ENCODE results near the gene TSC22D3. TPM values are rescaled to one million over a fixed set of nuclear protein-coding genes. Genes with fewer than 3 reads are reported as not detected.

Gene TSC22D3
- total and polyA plus RNA-seq, 2 experiments from 2014 or later, result 35.9 to 49.0 TPM

DNA sequence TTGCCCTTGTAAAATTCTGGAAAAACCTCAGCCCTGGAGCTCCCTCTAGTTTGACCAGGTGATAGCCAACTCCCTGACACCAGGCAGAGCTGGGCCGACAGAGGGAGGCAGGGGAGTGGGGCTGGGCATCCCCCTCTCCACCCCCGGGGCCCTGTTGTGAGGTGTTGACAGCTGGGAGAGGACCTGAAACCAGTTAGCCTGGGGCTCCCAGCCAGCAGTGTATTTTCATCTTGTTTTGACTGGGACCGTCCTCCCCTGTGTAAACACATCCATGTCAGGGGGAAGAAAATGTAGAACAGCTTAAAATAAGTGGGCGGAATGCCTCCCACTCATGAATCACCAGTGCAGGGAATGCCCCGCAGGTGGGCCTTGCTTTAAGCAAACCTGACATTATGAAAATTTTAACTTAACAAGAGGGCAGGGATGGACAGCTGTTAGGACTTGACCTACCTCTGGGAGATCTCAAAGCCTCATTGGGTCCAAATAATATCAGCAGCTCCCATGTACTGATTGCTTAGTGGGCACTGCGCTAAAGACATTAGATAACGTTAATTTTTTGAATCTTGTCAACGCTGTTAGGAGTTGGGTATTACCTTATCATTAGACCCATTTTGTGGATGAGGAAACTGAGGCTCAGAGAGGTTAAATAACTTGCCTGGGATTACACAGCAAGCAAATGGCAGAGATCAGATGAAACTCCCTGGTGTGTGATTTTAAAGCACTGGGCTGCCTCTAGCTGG, 45.9 kb downstream of the TSC22D3 start:
- Histone ChIP-seq H3K9me2 (ENCODE audit: insufficient read depth) (no peaks in the 10 kb centered on the region), H2AFZ (no peak overlapping the region), H3K27me3 (replicated peaks; ENCODE audit: insufficient read depth) (no peaks in the 10 kb centered on the region), H3K27ac (no peak overlapping the region), H3K4me2 (ENCODE audit: unreplicated experiment) (no peak overlapping the region), H3K36me3 (ENCODE audit: low read depth) (no peaks in the 10 kb centered on the region), H3K9ac (no peak overlapping the region), H4K20me1 (ENCODE audit: insufficient read depth) (no peaks in the 10 kb centered on the region), H3K4me3 (no peak overlapping the region), H3F3A (ENCODE audit: insufficient read depth) (no peaks in the 10 kb centered on the region), H3K4me1 (ENCODE audit: insufficient read depth) (no peaks in the 10 kb centered on the region), H3K9me3 (ENCODE audit: low read depth) (no peaks in the 10 kb centered on the region), H3K79me2 (ENCODE audit: insufficient read depth) (no peaks in the 10 kb centered on the region)
- in situ Hi-C loops (cut with MboI), result loop anchor here (10.0 kb wide), 1 partner anchor 195 kb away; no protein-coding TSS in a partner anchor
- no peak for DNase-seq
- WGBS, 2 experiments (ENCODE audit: low coverage in 1 of 2, low lambda C conversion rate in 2 of 2, missing lambda C conversion rate in 2 of 2), result 61 to 66% methylated on average over 8 of the region's 8 CpGs
- TF ChIP-seq EZH2 (IDR thresholded peaks at IDR 0.05; ENCODE audit: insufficient read depth, poor library complexity, severe bottlenecking), result no peak

DNA sequence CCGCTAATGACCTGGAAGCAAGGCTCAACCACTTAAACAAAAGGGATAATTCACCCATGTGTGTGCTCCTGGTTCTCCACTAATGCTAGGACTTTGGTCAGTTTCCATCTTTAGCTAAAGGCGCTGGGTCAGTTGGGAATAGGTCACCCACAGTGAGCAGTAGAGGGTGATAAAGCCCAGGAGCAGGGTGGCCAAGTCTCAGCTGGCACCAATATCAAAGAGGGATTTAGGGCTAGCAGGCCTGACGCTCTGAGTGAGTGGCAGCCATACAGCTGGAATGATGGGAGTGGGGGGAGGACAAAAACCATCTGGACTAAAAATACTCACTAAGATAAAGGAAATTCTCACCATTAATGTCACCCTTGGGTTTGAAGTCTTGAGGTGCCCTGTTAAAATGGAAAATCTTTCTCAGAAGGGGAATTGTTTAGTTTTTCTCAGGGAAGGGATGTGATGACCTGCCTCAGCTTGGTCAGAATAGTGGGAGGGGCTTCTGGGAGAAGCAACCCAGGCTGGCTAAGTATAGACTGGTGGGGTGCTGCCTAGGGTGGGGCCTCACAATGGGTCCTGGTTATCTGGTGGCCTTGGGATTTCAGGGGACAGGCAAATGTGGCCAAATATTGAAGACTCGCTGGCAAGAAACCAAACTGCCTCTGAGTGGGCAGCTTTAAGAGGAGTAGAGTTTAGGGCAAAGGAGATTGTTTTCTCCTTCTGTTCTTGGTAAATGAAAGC, 47.1 kb downstream of the TSC22D3 start:
- no peak for DNase-seq
- 87 to 92% methylated on average over 4 of the region's 4 CpGs for WGBS, 2 experiments (ENCODE audit: low coverage in 1 of 2, low lambda C conversion rate in 2 of 2, missing lambda C conversion rate in 2 of 2)
- H3K4me2 ChIP-seq (ENCODE audit: unreplicated experiment), result no peak overlapping the region

DNA sequence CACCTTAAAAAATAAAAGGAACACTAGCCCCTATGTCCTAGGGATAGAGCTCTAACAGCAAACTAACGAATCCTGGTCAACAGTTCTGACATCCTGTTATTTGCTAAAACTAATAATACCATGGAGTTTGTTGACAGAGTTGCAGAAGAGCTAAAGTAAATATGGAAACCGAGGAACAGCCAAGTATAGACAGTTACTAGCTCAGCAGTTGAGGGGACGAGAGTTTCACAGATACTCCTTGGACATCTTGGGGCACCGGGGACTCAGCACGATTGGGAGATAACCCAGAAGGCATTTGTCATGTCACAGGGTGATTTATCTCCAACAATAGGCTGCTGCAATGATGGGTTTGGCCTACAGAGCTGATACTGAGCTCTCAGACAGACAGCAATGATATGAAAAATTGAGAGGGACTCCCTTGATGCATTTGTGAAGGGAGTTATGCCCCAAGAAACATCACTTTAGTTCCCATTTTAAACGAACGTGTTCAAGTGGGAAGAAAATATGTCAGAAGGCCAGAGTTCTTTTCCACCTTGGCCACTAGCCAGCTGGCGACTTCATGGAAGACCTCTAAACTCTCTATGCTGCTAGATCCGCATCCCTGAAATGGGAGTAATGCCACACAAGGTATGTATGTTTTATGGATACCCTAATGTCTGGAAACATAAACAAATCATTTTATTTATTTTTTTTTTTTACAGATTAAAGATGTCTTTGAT, 48.6 kb downstream of the TSC22D3 start:
- no peak overlapping the region for H3K27ac ChIP-seq
- H3K9ac ChIP-seq, result no peak overlapping the region
- no peak overlapping the region for H3K4me2 ChIP-seq (ENCODE audit: unreplicated experiment)
- H3K9me3 ChIP-seq (ENCODE audit: low read depth), result no peaks in the 10 kb centered on the region
- no peak for DNase-seq
- no peak overlapping the region for H3K4me3 ChIP-seq
- H3K27me3 ChIP-seq (replicated peaks; ENCODE audit: insufficient read depth), result no peaks in the 10 kb centered on the region
- no peak for TF ChIP-seq EZH2 (IDR thresholded peaks at IDR 0.05; ENCODE audit: insufficient read depth, poor library complexity, severe bottlenecking)
- no peak for TF ChIP-seq EZH2phosphoT487 (IDR thresholded peaks at IDR 0.05; ENCODE audit: insufficient read depth, low read depth)
- no peaks in the 10 kb centered on the region for H4K20me1 ChIP-seq (ENCODE audit: insufficient read depth)
- H3F3A ChIP-seq (ENCODE audit: insufficient read depth), result no peaks in the 10 kb centered on the region
- H2AFZ ChIP-seq, result no peak overlapping the region
- H3K4me1 ChIP-seq (ENCODE audit: insufficient read depth), result no peaks in the 10 kb centered on the region
- H3K36me3 ChIP-seq (ENCODE audit: low read depth), result no peaks in the 10 kb centered on the region
- WGBS, 2 experiments (ENCODE audit: low coverage in 1 of 2, low lambda C conversion rate in 2 of 2, missing lambda C conversion rate in 2 of 2), result 72 to 79% methylated on average over 9 of the region's 9 CpGs
- no peaks in the 10 kb centered on the region for H3K79me2 ChIP-seq (ENCODE audit: insufficient read depth)
- H3K9me2 ChIP-seq (ENCODE audit: insufficient read depth), result no peaks in the 10 kb centered on the region
- in situ Hi-C loops (cut with MboI), result loop anchor here (10.0 kb wide), 1 partner anchor 192 kb away; no protein-coding TSS in a partner anchor

More for the DNA sequence above, 47.1 kb downstream of the TSC22D3 start:
- TF ChIP-seq EZH2 (IDR thresholded peaks at IDR 0.05; ENCODE audit: insufficient read depth, poor library complexity, severe bottlenecking) (no peak), EZH2phosphoT487 (IDR thresholded peaks at IDR 0.05; ENCODE audit: insufficient read depth, low read depth) (no peak)
- Histone ChIP-seq H4K20me1 (ENCODE audit: insufficient read depth) (no peaks in the 10 kb centered on the region), H3K9me3 (ENCODE audit: low read depth) (no peaks in the 10 kb centered on the region), H3K4me3 (no peak overlapping the region), H3K4me1 (ENCODE audit: insufficient read depth) (no peaks in the 10 kb centered on the region), H3K36me3 (ENCODE audit: low read depth) (no peaks in the 10 kb centered on the region), H3F3A (ENCODE audit: insufficient read depth) (no peaks in the 10 kb centered on the region), H2AFZ (no peak overlapping the region), H3K79me2 (ENCODE audit: insufficient read depth) (no peaks in the 10 kb centered on the region), H3K27ac (no peak overlapping the region), H3K27me3 (replicated peaks; ENCODE audit: insufficient read depth) (no peaks in the 10 kb centered on the region), H3K9me2 (ENCODE audit: insufficient read depth) (no peaks in the 10 kb centered on the region), H3K9ac (no peak overlapping the region)
- in situ Hi-C loops (cut with MboI), result loop anchor here (10.0 kb wide), 1 partner anchor 194 kb away; no protein-coding TSS in a partner anchor

DNA sequence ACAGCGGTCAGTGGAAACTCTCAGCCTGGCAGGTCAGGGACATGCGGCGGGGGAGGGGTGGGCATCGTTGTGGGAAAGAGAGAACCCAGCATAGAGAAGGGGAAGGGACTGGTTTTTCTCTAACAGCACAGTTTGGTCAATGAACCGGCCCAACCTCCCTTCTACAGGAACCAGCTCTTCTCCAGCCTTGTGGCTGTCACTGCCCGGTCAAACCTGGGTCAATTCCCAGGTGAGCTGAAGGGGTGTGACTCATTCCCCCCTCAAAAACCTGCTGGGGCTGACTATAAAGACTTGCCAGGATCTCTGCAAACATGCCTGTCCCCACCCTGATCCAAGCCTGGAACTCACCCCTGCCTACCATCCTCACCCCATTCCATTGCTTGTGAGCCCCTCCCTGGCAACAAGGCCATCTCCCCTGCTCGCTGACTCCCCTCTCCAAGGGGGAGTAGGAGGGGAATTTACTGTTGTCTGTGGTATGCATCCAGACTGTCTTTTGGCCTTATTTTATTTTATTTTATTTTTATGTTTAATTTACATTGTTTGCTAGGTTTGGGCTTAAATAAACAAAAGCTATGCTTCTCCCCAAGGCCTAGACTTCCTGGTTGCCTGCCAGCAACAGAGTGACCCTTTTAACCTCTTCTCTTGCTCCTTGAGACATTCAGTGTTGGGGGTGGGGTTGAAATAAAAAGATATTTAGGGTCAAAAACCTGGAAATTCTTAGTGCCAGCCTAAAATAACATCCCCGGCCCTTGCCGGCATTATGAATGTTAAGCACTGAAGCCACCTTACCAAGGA, 49.6 kb downstream of the TSC22D3 start:
- Histone ChIP-seq H2AFZ (no peak overlapping the region), H4K20me1 (ENCODE audit: insufficient read depth) (no peaks in the 10 kb centered on the region), H3K4me1 (ENCODE audit: insufficient read depth) (no peaks in the 10 kb centered on the region), H3F3A (ENCODE audit: insufficient read depth) (no peaks in the 10 kb centered on the region), H3K9me3 (ENCODE audit: low read depth) (no peaks in the 10 kb centered on the region), H3K9me2 (ENCODE audit: insufficient read depth) (no peaks in the 10 kb centered on the region), H3K79me2 (ENCODE audit: insufficient read depth) (no peaks in the 10 kb centered on the region), H3K27me3 (replicated peaks; ENCODE audit: insufficient read depth) (no peaks in the 10 kb centered on the region), H3K27ac (no peak overlapping the region), H3K9ac (no peak overlapping the region), H3K36me3 (ENCODE audit: low read depth) (no peaks in the 10 kb centered on the region), H3K4me2 (ENCODE audit: unreplicated experiment) (no peak overlapping the region), H3K4me3 (no peak overlapping the region)
- 88 to 91% methylated on average over 7 to 9 of the region's 9 CpGs for WGBS, 2 experiments (ENCODE audit: low coverage in 1 of 2, low lambda C conversion rate in 2 of 2, missing lambda C conversion rate in 2 of 2)
- DNase-seq, result no peak
- in situ Hi-C loops (cut with MboI), result loop anchor here (10.0 kb wide), 1 partner anchor 191 kb away; no protein-coding TSS in a partner anchor
- TF ChIP-seq EZH2 (IDR thresholded peaks at IDR 0.05; ENCODE audit: insufficient read depth, poor library complexity, severe bottlenecking) (no peak), EZH2phosphoT487 (IDR thresholded peaks at IDR 0.05; ENCODE audit: insufficient read depth, low read depth) (no peak)
